22Rv1 (cell line): Measurements from ENCODE around the gene OR2B3.

Source experiments
- ZFX ChIP-seq: fragments of 450-650 bp; IDR thresholded peaks from 2 replicates; pipeline ENCODE4 v1.6.1; 2017; ENCODE audit warnings: antibody characterized with exemption, borderline replicate concordance
- TF ChIP-seq, protein P1 (sequence below): fragments of 450-650 bp; IDR thresholded peaks from 2 replicates; pipeline ENCODE4 v1.5.1; 2017; ENCODE audit warnings: mild to moderate bottlenecking

GRCh38 chr6:29092957-29093356 lies 5.8 kb upstream of the OR2B3 start:
- TF ChIP-seq, protein P1, sequence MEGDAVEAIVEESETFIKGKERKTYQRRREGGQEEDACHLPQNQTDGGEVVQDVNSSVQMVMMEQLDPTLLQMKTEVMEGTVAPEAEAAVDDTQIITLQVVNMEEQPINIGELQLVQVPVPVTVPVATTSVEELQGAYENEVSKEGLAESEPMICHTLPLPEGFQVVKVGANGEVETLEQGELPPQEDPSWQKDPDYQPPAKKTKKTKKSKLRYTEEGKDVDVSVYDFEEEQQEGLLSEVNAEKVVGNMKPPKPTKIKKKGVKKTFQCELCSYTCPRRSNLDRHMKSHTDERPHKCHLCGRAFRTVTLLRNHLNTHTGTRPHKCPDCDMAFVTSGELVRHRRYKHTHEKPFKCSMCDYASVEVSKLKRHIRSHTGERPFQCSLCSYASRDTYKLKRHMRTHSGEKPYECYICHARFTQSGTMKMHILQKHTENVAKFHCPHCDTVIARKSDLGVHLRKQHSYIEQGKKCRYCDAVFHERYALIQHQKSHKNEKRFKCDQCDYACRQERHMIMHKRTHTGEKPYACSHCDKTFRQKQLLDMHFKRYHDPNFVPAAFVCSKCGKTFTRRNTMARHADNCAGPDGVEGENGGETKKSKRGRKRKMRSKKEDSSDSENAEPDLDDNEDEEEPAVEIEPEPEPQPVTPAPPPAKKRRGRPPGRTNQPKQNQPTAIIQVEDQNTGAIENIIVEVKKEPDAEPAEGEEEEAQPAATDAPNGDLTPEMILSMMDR: no peak
- TF ChIP-seq ZFX: no peak
